KMS-11 (cell line): ENCODE results near the gene GRHL3.

ENCODE experiments used
- H2AFZ ChIP-seq: fragments of 200-600 bp; sonication (generic); 2 replicates; pipeline ENCODE4 v1.6.1; 2016; ENCODE audit warnings: antibody characterized with exemption, mixed run types, low read depth
- H3K27ac ChIP-seq: fragments of 200-600 bp; sonication (generic); 2 replicates; pipeline ENCODE4 v1.6.1; 2016; ENCODE audit warnings: mild to moderate bottlenecking, mixed run types
- H3K27me3 ChIP-seq: fragments of 200-600 bp; sonication (generic); 2 replicates; pipeline ENCODE4 v1.6.1; 2017; ENCODE audit warnings: mild to moderate bottlenecking, low read depth, mixed run types, moderate library complexity; ENCODE audit not compliant: insufficient read depth
- H3K36me3 ChIP-seq: fragments of 200-600 bp; sonication (generic); 2 replicates; pipeline ENCODE4 v1.6.1; 2017; ENCODE audit warnings: mild to moderate bottlenecking, mixed run types; ENCODE audit not compliant: insufficient read depth
- H3K4me1 ChIP-seq: fragments of 200-600 bp; sonication (generic); 2 replicates; pipeline ENCODE4 v1.6.1; 2016; ENCODE audit warnings: mild to moderate bottlenecking, low read depth, mixed run types; ENCODE audit not compliant: poor library complexity, severe bottlenecking
- H3K4me2 ChIP-seq: fragments of 200-600 bp; sonication (generic); 2 replicates; pipeline ENCODE4 v1.7.0; 2016; ENCODE audit warnings: mild to moderate bottlenecking, mixed run types
- H3K4me3 ChIP-seq: fragments of 200-600 bp; sonication (generic); IDR thresholded peaks from 2 replicates; pipeline ENCODE4 v1.6.1; 2017; ENCODE audit warnings: low read depth, low read length, mixed read lengths; ENCODE audit not compliant: insufficient read depth
- H3K79me2 ChIP-seq: fragments of 200-600 bp; sonication (generic); 2 replicates; pipeline ENCODE4 v1.6.1; 2016; ENCODE audit warnings: low read depth, mixed run types; ENCODE audit not compliant: insufficient read depth
- H3K9ac ChIP-seq: fragments of 200-600 bp; sonication (generic); 2 replicates; pipeline ENCODE4 v1.6.1; 2016; ENCODE audit warnings: mild to moderate bottlenecking, mixed run types
- H4K20me1 ChIP-seq: fragments of 200-600 bp; sonication (generic); 2 replicates; pipeline ENCODE4 v1.6.1; 2016; ENCODE audit warnings: mild to moderate bottlenecking, mixed run types; ENCODE audit not compliant: insufficient read depth
- CTCF ChIP-seq: fragments of 200-600 bp; sonication (generic); conservative IDR thresholded peaks from 2 replicates; pipeline ENCODE4 v1.6.1; 2017; ENCODE audit warnings: low read depth, mild to moderate bottlenecking, antibody characterized with exemption, low read length, moderate library complexity, mixed read lengths

The GRHL3 gene

GRCh38 chr1:24339996-24340395 is 20.8 kb downstream of the GRHL3 start:
- no peaks in the 10 kb centered on the region for H3K36me3 ChIP-seq
- no peaks in the 10 kb centered on the region for H3K4me1 ChIP-seq
- no peak overlapping the region for H2AFZ ChIP-seq
- no peaks in the 10 kb centered on the region for H3K27me3 ChIP-seq
- H3K4me2 ChIP-seq, result no peak overlapping the region
- no peak overlapping the region for H3K9ac ChIP-seq
- no peak for TF ChIP-seq CTCF
- no peaks in the 10 kb centered on the region for H4K20me1 ChIP-seq
- no peak overlapping the region for H3K27ac ChIP-seq
- no peaks in the 10 kb centered on the region for H3K79me2 ChIP-seq
- no peak overlapping the region for H3K4me3 ChIP-seq

- no peak overlapping the region for H3K27ac ChIP-seq
These were observed 21.6 kb downstream of the GRHL3 start for GRCh38 chr1:24340770-24341169.

DNA sequence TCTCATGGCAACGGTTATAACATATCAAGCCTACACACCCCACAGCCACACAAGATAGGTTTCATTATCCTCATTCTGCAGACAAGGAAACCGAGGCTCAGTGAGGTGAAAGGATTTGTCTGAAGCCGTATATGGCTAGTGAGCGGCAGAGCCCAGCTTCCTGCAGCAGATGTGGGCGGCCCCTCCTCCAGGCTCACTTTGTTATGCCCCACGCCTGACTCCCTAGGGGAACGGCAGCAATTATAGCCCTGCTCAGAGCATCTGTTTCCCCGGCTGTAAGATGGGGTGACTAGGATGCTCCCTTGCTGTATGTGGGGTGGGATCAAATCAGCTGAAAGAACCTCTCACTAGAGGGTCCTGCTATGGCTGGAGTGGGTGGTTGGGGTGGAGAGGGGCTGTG is 22.1 kb downstream of the GRHL3 start:
- H3K4me2 ChIP-seq, result no peak overlapping the region
- H2AFZ ChIP-seq, result no peak overlapping the region
- no peaks in the 10 kb centered on the region for H3K4me1 ChIP-seq
- H3K9ac ChIP-seq, result no peak overlapping the region
- H3K27me3 ChIP-seq, result no peaks in the 10 kb centered on the region
- no peaks in the 10 kb centered on the region for H3K79me2 ChIP-seq
- no peaks in the 10 kb centered on the region for H3K36me3 ChIP-seq
- no peak for TF ChIP-seq CTCF
- H4K20me1 ChIP-seq, result no peaks in the 10 kb centered on the region
- no peak overlapping the region for H3K27ac ChIP-seq
- no peak overlapping the region for H3K4me3 ChIP-seq

More at GRCh38 chr1:24340770-24341169, 21.6 kb downstream of the GRHL3 start:
- H4K20me1 ChIP-seq, result no peaks in the 10 kb centered on the region
- no peaks in the 10 kb centered on the region for H3K36me3 ChIP-seq
- no peak overlapping the region for H3K4me3 ChIP-seq
- no peaks in the 10 kb centered on the region for H3K27me3 ChIP-seq
- no peak overlapping the region for H2AFZ ChIP-seq
- no peak for TF ChIP-seq CTCF
- no peaks in the 10 kb centered on the region for H3K4me1 ChIP-seq
- no peaks in the 10 kb centered on the region for H3K79me2 ChIP-seq
- H3K9ac ChIP-seq, result no peak overlapping the region
- H3K4me2 ChIP-seq, result no peak overlapping the region

DNA sequence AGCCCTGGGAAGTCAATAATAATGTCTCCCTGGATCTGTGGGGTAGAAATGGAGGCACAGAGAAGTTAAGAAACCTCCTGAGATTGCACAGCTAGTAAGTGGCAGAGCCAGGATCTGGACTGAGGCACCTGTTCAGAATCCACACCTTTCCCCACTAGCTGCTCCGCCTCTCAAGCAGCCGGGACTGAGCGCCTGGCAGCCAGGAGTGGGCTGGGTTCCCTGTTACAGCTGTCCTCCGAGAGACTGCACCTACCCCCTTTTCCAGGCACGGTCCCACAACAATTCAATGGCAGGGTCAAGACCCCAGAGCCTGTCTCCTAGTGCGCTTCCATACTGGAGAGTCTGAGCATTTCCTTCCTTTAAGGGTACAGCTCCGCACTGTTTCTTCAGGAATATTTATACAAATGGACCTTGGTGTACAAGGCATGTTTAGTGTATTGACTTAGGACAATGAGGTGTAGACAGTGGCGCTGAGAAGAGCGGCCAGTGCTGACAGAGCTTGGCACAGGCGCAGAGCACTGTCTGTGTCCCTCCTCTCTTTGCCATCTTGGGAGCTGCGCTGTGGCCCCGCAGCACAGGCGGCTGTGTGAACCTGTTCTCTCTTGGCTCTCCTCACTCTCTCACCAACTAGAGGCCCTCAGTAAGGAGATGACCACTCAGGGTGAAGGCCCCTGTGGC is 24.4 kb downstream of the GRHL3 start:
- no peaks in the 10 kb centered on the region for H4K20me1 ChIP-seq
- TF ChIP-seq CTCF, result no peak
- no peak overlapping the region for H3K9ac ChIP-seq
- H2AFZ ChIP-seq, result no peak overlapping the region
- no peak overlapping the region for H3K4me2 ChIP-seq
- H3K4me1 ChIP-seq, result no peaks in the 10 kb centered on the region
- no peak overlapping the region for H3K4me3 ChIP-seq
- H3K79me2 ChIP-seq, result no peaks in the 10 kb centered on the region
- H3K27ac ChIP-seq, result no peak overlapping the region
- no peaks in the 10 kb centered on the region for H3K36me3 ChIP-seq
- no peaks in the 10 kb centered on the region for H3K27me3 ChIP-seq
